GM18861 (cell line): ENCODE data around the gene MEGF6.

Source experiments
- ATAC-seq: cut with Tn5 transposase; IDR thresholded peaks from one replicate; pipeline ENCODE4 v1.9.1; 2021; ENCODE audit not compliant: unreplicated experiment

Gene MEGF6

DNA sequence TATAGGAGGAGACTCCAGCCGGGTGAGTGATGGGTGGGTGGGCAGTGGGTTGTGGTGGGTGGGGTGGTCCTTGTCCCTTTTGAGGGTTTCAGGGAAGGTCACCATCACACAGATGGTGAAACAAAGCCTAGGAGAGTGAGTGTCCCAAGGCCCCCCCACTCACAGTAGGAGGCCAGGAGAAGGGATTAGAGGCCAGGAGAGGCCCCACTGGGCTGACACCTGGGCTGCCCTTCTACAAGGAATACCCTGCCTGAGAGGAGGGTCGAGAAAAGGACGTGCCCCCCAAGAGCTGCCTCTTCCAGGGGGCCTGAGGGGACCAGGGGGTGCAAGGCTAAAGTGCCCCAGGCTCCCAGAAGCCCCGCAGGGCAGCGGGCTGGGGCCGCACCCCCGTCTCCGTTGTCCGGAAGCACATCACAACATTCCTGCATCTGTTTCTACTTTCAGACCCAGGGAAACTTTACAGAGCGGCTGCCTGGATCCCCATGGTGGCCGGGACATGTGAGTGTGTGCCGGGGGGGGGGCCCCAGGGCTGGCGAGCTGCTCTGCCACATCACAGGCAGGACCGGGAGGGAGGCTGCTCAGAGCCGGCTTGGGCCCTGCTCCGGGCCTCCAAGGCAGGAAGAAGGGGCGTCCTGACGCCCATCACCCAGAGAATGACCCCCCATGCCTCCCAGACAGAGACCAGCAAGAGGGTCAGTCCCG is 88.6 kb downstream of the MEGF6 start:
- ATAC-seq: no peak

DNA sequence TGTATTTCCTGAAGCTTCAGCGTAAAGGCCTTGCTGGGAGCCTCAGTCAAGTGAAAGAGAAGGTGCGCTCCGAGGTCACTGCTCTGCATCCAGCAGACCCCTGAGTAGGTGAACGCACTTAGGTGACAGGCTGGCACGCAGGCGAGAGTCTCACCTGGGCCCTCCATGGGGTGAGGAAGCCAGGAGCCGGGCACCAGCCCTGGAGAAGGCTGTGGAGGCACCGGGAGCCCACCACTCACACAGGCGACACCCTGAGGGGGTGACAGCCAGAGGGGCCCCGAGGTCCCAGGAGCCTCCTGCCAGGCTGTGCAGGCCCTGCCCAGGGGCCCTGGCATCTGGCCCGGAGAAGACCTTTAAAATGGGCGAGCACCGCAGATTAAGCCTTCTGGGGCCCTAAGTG is 89.2 kb downstream of the MEGF6 start:
- no peak for ATAC-seq

DNA sequence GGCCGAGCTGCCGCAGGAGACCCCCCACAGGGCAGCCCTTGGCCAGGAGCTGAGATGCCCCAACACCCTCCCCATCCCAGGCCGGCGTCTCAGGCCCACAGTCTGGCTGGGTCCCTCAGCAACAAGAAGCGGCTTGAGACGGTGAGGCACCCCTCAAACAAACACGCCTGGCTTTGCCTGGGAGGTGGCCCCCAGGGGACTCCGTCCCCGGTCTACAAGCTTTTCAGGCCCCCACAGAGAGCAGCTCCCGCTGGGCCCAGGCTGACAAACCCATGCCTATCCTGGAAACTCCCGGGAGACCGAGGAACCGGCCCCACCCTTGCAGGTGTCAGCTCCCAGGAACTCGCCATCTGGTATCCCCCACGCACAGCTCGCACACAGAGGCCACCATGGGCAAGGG is 89.9 kb downstream of the MEGF6 start:
- no peak for ATAC-seq

DNA sequence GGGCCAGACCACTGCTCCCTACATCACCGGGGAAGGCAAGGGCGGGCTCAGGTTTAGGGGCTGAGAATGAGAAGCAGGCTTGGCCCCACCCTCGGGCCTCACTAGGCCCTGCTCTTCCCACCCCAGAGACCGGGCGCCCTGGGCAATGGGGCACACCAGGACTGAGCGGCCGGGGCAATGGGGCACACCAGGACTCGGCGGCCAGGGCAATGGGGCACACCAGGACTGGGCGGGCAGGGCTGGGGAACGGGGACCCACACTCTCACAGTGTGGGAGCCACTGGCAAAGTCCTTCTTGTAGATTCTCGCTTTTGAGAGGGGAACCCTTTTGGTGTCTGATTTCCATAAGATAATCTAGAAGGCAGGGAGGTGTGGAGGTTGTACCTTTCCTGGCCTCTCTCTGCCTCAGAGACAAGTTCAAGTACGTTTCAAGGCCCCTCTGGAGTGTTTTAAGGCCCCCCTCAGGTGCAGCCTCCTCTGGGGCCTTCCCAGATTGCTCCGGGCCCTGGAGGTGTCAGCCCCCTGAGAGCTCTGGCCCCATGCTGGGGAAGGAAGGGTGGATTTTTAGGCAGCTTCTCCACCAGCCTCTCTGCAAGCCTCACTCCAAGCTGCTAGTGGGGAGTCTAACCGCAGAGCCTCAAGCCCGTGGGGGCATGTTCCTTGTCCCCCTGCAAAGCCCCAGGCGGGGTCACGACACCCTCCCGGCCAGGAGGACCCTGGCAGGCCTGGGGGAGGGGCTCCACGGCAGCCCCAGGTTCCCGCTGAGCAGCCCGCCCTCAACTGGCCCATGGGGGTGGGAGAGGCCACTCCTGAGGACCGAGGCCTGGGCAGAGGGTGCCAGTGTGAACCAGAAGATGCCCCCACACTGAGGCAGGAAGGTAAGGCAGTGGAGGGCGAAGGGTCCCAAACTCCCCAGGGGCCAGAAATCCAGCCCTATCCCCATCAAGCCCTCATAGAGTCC is 90.6 kb downstream of the MEGF6 start:
- no peak for ATAC-seq

DNA sequence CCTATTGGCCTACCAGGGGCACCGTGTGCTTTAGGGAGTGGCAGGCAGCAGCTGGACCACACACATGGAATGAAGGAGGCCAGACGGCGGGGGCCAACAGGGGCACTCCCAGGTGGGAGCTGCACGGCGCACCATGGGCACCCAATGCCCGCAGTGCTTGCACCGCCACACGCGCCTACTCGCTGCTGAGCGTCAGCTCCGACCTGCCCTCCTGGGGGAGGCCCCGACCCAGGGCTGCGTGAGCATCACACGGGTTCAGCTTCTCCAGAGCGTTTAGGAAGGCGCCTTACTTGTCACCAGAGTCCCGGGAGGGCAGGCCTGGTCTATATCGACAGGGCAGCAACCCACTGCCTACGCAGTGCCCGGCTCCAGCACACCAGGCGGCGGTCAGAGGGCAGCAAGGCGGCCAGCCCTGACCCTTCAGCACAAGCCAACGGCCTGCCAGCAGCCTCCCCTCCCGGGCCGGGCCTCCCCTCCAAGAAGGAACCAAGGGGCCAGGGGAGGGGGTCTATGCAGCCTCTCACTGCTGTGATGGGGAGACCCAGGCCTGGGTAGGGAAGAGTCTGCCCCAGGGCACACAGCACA is 91.9 kb downstream of the MEGF6 start:
- no peak for ATAC-seq

DNA sequence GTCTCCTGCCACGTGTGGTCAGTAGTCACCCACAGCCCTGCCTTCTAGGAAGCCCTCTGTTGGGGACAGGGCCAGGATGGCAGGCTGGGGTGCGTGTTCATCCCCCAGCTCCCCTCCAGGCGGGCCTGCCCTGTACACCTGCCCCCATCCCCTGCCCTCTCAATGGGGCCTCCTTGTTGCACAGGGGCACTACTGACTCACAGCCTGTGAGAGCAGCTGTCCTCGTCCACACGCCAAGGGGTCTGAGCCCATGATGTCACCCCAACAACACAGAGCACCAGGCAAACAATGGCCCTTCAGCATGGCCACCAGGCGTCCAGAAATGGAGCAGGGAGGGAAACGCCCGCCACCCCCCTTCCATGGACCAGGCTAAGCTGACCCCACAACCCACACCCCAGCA is 92.6 kb downstream of the MEGF6 start:
- ATAC-seq: no peak

DNA sequence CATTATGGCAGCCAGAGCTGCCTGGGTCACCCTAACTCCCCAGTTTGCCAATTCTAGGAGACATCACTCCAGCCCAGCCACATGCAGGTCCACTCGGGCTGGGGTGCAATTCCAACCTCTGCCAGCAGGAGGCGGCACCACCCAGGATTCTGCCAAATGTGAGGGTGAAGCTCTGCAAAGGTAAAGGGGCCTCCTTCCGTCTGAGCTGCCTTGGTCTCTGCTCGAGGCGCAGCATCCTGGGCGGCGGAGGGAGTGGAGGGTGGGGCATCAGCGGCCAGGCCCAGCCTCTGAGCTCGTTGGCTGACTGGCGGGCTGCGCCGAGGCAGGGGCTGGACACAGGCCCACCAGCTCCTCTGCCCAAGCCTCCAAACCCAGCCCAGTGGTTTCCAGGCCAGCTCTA is 93.1 kb downstream of the MEGF6 start:
- no peak for ATAC-seq

DNA sequence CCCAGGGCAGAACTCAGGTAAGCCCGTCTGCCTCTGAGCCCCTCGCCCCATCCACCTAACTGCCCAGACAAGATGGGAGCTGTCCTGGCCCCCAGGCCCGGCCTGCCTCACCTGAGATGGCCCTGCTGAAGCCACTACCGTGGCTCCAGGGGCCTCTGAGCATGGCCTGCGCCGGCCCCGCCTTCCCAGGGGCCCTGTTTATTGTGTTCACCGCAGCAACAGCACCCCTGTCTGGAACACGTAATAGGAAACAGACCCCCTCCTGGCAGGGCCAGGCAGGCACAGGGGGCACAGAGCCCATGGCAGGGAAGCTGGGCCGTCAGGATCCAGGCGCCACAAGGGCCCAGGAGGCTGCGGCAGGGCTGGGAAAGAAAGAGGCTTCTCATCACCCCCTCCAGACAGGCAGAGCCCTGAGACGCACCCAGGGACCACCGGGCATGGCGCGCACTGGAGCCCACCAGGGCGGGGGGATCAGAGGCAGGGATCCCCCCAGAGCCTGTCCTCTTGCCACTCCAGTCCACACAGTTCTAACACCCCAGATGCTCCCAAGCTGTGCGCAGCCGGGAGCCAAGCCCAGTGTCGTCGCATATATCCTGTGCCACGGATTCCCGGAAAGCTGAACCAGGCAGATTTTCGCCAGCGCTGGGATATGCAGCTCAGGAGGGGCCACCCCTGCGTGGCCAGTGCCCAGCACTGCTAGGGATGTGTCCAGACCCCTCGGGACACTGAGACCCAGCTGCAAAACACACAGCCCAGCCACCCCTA is 94.2 kb downstream of the MEGF6 start:
- ATAC-seq: no peak

DNA sequence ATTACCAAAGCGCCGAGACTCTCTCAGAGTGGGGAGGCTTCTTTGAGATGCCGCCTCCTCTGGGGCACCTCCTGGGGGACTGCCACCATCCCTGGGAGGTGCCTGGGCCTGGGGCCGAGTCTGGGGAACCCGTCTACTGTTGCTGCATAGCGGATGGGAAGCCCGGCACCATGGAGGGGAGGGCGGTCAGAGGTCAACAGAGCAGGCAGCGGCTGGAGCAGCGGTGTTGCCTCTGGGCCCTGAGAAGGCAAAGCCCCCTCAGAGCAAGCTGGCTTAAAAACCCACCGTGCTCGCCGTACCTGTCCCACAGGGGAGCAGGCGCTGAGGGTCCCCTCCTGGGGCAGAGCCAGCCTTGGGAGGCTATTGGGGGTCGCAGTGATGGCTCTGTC is 94.8 kb downstream of the MEGF6 start:
- ATAC-seq: no peak

DNA sequence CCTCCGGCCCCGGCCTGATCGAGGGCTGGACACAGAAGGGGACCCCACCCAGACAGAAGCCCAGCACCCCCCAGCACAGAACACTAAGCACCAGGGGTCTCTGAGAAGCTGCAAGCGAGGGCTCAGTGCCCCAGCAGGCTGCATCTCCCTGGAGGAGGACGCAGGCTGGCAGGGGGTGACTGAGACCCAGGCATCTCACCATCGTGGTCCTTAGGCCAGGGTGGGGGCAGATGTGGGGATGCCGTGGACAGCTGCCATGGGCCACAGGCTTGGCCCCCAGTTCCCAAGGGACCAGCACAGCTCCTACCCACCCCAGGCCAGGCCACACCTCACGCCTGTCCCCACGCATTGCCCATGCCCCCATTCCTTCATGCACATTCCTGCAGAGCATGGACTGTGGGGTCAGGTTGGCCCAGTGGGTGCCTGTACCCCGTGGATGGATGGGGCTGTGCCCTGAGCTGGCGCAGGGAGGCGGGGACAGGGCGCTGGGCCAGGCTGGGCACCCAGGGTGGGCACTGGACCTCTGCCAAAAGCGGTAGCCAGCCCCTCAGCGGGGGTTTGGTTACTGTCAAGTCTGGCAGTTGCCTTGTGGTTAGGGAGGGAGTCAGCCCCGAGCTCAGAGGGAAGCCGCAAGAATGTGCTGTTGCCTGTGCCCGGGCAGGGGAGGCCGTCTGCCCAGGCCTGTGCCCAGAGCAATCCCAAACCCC is 95.4 kb downstream of the MEGF6 start:
- no peak for ATAC-seq

DNA sequence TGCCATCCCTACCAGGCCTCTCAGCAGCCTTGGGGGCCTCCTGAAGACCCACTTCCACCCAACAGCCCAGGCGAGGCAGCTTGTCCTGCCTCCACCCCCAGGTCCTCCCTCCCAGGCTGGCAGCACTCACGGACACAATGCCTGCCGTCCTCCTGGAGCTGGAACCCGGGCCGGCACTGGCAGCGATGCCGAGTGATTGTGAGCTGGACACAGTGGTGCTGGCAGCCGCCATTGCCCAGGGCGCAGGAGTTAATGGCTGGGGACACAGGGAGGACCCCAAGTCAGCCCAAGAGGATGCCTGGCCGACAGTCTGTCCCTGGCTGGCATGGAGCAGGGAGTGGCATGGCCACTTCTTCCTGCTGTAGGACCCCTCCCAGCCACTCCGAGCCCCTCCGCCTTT is 96.0 kb downstream of the MEGF6 start:
- ATAC-seq: no peak

DNA sequence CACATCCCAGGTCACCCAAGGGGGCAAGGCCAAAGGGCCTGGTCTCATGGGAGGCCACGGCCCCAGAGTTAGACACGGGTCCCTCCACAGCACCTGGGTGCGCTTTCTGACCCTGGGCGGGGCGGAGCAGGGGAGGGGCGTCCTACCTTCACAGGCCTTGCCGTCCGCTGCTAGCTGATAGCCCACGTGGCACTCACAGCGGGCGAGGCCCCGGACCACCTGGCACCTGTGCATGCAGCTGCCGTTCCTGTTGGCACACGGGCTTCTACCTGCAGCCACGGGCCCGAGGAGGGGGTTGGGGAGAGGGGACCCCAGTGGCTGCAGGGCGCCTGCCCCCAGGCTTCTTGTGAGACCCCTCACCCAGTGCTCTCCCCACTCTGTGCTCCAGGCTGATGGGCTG is 96.9 kb downstream of the MEGF6 start:
- no peak for ATAC-seq

DNA sequence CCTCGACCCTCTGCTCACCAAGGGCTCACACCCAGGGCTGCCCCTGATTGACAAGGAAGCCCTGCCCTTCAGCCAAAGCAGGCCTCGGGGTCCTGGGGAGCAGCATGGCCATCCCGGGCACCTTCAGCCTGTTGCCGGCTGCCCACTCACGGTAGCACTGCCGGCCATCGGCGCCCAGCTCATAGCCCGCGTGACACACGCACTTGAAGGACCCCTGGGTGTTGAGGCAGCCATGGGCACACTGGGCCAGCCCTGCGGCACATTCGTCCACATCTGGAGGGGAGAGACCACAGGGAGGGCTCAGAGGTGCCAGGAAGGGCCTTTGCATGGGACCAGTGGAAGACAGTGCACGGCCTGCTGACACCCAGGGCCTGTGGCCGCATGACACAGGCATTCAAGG is 99.5 kb downstream of the MEGF6 start:
- ATAC-seq: no peak

DNA sequence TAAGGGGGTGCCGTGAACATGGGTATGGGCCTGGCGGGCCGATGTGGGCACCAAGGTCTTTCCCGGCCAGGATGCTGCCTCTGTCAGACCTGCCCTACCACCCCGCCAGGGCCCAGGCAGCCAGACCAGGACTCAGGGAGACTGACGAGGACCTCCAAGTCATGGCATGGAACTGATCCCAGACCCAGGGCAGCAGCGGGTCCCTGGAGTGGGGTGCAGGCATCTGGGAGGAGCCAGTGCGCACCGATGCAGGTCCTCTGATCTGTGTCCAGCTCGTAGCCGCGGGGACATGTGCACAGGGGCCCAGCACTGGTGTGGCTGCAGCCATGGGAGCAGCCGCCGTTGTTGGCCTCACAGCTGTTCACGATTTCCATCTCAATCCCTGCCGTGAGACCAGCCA is 100.0 kb downstream of the MEGF6 start:
- ATAC-seq: no peak

DNA sequence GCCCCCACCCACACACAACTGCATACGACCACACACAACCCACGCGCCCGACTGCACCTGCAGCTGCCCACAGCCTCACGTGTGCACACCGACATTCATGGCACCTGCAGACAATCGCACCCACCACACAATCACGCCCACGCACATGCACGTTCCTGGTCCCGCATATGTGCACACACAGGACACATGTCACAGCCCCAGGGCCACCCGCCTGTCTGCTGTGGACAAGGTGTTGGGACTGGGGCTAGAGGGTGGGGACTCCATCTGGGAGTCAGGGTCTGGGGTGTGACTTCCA is 100.4 kb downstream of the MEGF6 start:
- no peak for ATAC-seq

DNA sequence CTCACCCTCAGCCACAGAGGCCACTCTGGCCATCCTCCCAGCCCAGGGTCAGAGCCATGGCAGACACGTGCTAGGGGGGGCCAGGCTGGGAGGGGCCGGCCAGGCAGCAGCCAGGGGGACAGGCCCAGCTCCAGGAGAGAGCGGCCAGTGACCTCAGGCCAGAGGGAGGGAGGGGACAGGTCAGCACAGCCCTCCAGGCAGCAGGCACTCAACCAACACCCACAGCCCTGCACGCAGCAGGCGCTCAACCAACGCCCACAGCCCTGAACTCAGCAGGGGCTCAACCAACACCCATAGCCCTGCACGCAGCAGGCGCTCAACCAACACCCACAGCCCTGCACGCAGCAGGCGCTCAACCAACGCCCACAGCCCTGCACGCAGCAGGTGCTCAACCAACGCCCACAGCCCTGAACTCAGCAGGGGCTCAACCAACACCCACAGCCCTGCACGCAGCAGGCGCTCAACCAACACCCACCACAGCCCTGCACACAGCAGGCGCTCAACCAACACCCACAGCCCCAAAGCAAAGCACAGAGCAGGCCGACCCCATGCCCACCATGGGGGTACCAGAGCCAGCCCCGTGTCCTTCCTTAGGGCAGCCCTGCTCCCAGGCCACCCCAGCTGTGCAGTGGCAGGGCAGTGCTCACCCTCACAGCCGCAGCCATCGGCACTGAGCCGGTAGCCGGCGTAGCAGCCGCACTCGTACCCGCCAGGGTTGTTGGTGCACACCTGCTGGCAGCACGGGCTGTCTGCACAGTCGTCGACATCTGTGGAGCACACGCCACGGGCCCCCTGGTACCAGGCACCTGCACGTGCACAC is 101.0 kb downstream of the MEGF6 start:
- no peak for ATAC-seq

DNA sequence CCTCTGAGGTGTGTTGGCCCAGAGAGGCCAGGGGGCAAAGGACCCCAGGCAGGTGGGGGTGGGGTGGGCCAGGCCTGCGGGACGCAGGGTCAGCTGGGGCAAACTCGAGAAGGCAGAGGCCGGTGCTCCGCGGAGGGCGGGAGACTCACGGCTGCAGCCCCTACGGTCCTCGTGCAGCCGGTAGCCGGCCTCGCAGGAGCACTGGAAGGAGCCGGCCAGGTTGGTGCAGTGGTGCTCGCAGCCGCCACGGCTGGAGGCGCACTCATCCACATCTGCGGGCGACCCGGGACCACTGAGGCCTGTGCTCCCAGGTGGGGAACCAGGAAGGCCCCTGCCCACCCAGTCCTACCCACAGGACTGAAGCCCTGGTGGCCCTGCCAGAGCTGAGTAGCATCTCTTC is 101.6 kb downstream of the MEGF6 start:
- no peak for ATAC-seq

DNA sequence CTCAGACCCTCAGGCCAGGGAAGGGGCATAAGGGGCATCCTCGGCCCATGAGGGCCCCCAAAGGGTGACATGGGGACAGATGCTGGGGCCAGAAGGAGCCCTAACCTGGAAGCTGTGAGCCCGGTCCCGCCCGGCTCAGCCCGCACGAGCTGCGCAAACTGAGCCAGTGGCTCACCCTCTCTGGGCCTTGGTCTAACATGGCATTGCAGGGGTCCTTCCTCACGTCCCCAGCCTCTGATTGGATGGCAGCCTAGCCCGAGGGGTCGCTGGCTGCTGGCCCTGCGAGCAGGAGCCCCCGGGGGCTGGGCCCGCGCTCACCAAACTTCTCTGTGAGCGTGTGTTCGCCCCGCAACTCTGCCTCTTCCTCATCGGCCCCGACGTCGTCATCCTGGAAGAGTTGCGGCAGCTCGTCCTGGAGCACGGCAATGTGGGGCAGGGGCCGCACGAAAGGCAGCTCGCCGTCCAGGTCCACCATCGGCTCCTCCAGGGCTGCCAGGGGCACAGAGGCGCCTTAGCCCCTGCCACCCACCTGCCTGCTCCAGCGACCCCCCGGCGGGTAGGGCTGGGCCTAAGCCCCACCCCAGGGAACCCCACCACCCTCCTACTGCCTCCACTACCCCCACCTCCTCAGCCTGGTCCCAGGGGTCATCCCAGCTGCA is 102.4 kb downstream of the MEGF6 start:
- ATAC-seq: no peak

DNA sequence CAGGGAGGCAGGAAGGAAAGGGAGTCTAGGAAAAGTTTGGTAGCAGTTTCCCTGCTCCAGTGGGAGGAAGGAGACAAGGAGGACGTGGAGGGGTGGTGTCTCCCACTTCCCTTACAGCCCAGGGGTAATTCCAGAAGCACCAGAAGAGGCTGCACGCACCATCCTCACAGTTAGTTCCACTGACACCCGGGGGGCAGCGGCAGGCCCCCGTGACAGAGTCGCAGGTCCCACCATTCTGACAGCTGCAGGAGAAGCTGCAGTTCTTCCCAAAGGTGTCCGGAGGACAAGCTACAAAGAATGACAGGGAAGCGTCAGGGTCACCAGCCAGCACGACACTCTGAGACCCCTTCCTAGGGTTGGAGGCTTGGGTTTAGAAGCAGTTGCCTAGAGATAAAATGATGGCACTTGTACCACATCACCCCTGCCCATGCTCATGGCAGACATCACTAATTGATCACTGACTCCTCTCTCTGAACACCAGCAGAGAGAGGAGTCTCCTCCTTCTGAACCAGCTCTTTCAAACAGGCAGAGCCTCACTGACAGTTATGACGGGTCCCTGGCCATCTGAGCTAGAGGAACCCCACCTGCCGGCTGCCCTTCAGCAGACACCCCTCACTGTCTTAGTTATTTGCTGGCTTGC is 103.6 kb downstream of the MEGF6 start:
- no peak for ATAC-seq
